Measurements from ENCODE around the gene ARHGAP1. TPM values are rescaled to one million over a fixed set of nuclear protein-coding genes. Genes with fewer than 3 reads are reported as not detected.

The ARHGAP1 gene
- total and polyA plus RNA-seq, 9 of the 15 experiments (the other 6 are each of a cell fraction or from before 2014, with no cell fraction given), result 3.6 to 30.4 (median 8.2) TPM

- TF ChIP-seq NR2C2 (CRISPR knock-in tag; IDR thresholded peaks at IDR 0.05) (no peak; the same call in none of the 2 replicates), NR2C2 (tag; IDR thresholded peaks at IDR 0.05) (peak; percentile 97), GTF2E2 (tag; IDR thresholded peaks at IDR 0.05) (peak; percentile 65; the same call in 1 of the 2 replicates), DMBX1 (CRISPR knock-in tag; IDR thresholded peaks at IDR 0.05; ENCODE audit: borderline replicate concordance) (peak; percentile 50; the same call in 1 of the 2 replicates), ZBTB8A (IDR thresholded peaks at IDR 0.05; ENCODE audit: partially characterized antibody) (no peak), DPF2 (IDR thresholded peaks at IDR 0.05) (0 out of 2 replicates have a peak, but pooled peaks have one; percentile 59), TEAD1 (CRISPR knock-in tag; IDR thresholded peaks at IDR 0.05) (peak; percentile 87 to 94), RCOR1 (IDR thresholded peaks at IDR 0.05; ENCODE audit: borderline replicate concordance in 1 of 2, low read depth in 2 of 2, low read length in 2 of 2) (peak in 1 of 2 experiments; percentile 36; a peak in 1 of 4 replicates), DDX20 (tag; IDR thresholded peaks at IDR 0.05; ENCODE audit: low read depth) (no peak), MED1 (CRISPR knock-in tag; IDR thresholded peaks at IDR 0.05; ENCODE audit: borderline replicate concordance) (no peak), JUND (IDR thresholded peaks at IDR 0.05; ENCODE audit: borderline replicate concordance, low read depth, low read length) (peak; percentile 63), JUND (tag; IDR thresholded peaks at IDR 0.05; ENCODE audit: borderline replicate concordance, low read depth, low read length) (peak; percentile 73; the same call in 2 of the 3 replicates), HMG20B (CRISPR knock-in tag; IDR thresholded peaks at IDR 0.05) (no peak), CBFA2T3 (IDR thresholded peaks at IDR 0.05) (no peak), ZEB2 (IDR thresholded peaks at IDR 0.05) (peak; percentile 100)
- TF ChIP-seq, protein P1, sequence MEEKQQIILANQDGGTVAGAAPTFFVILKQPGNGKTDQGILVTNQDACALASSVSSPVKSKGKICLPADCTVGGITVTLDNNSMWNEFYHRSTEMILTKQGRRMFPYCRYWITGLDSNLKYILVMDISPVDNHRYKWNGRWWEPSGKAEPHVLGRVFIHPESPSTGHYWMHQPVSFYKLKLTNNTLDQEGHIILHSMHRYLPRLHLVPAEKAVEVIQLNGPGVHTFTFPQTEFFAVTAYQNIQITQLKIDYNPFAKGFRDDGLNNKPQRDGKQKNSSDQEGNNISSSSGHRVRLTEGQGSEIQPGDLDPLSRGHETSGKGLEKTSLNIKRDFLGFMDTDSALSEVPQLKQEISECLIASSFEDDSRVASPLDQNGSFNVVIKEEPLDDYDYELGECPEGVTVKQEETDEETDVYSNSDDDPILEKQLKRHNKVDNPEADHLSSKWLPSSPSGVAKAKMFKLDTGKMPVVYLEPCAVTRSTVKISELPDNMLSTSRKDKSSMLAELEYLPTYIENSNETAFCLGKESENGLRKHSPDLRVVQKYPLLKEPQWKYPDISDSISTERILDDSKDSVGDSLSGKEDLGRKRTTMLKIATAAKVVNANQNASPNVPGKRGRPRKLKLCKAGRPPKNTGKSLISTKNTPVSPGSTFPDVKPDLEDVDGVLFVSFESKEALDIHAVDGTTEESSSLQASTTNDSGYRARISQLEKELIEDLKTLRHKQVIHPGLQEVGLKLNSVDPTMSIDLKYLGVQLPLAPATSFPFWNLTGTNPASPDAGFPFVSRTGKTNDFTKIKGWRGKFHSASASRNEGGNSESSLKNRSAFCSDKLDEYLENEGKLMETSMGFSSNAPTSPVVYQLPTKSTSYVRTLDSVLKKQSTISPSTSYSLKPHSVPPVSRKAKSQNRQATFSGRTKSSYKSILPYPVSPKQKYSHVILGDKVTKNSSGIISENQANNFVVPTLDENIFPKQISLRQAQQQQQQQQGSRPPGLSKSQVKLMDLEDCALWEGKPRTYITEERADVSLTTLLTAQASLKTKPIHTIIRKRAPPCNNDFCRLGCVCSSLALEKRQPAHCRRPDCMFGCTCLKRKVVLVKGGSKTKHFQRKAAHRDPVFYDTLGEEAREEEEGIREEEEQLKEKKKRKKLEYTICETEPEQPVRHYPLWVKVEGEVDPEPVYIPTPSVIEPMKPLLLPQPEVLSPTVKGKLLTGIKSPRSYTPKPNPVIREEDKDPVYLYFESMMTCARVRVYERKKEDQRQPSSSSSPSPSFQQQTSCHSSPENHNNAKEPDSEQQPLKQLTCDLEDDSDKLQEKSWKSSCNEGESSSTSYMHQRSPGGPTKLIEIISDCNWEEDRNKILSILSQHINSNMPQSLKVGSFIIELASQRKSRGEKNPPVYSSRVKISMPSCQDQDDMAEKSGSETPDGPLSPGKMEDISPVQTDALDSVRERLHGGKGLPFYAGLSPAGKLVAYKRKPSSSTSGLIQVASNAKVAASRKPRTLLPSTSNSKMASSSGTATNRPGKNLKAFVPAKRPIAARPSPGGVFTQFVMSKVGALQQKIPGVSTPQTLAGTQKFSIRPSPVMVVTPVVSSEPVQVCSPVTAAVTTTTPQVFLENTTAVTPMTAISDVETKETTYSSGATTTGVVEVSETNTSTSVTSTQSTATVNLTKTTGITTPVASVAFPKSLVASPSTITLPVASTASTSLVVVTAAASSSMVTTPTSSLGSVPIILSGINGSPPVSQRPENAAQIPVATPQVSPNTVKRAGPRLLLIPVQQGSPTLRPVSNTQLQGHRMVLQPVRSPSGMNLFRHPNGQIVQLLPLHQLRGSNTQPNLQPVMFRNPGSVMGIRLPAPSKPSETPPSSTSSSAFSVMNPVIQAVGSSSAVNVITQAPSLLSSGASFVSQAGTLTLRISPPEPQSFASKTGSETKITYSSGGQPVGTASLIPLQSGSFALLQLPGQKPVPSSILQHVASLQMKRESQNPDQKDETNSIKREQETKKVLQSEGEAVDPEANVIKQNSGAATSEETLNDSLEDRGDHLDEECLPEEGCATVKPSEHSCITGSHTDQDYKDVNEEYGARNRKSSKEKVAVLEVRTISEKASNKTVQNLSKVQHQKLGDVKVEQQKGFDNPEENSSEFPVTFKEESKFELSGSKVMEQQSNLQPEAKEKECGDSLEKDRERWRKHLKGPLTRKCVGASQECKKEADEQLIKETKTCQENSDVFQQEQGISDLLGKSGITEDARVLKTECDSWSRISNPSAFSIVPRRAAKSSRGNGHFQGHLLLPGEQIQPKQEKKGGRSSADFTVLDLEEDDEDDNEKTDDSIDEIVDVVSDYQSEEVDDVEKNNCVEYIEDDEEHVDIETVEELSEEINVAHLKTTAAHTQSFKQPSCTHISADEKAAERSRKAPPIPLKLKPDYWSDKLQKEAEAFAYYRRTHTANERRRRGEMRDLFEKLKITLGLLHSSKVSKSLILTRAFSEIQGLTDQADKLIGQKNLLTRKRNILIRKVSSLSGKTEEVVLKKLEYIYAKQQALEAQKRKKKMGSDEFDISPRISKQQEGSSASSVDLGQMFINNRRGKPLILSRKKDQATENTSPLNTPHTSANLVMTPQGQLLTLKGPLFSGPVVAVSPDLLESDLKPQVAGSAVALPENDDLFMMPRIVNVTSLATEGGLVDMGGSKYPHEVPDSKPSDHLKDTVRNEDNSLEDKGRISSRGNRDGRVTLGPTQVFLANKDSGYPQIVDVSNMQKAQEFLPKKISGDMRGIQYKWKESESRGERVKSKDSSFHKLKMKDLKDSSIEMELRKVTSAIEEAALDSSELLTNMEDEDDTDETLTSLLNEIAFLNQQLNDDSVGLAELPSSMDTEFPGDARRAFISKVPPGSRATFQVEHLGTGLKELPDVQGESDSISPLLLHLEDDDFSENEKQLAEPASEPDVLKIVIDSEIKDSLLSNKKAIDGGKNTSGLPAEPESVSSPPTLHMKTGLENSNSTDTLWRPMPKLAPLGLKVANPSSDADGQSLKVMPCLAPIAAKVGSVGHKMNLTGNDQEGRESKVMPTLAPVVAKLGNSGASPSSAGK (IDR thresholded peaks at IDR 0.05), result no peak
Measured at GRCh38 chr11:46700241-46701077, at the start of gene ARHGAP1, which contains the start of gene ZNF408 (continued).
